ENCODE results near the gene SLC15A2. TPM values are rescaled to one million over a fixed set of nuclear protein-coding genes. Genes with fewer than 3 reads are reported as not detected.
A peak's percentile ranks its signal among the peaks of the same experiment; 100 is the strongest.

The SLC15A2 gene
- polyA plus RNA-seq, 3 donors, result 0.37 to 5.4 (median 0.62) TPM

DNA sequence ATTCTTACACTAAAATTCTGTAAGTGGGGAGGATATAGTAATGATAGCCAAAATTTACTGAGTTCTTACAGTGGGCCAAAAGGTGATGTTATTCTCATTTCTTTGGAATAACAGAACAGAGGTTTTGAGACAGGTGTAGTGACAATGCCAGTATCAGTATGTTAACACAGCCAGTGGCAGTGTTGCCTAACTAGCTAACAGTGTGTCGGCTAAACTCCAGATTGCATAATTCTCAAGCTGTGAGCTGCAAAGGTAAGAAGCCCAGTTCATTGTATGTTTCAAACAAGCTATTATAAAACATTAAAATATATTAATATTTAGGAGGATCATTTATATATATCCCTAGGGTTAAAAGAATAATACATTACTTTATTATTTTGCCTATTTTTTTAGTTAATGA, 920 bp downstream of the SLC15A2 start:
- H3K36me3 ChIP-seq (replicated peaks in 1 of 2; ENCODE audit: control insufficient read depth in 1 of 2, insufficient read depth in 2 of 2, low read length in 2 of 2), result peaks cover 48 to 71% of the 10 kb centered on the region in 2 donors
- Mint-ChIP-seq H3K27ac (no peak overlapping the region), H3K36me3 (peaks cover 48 to 63% of the 10 kb centered on the region in 2 donors), H3K4me3 (no peak overlapping the region), H3K4me1 (no peaks in the 10 kb centered on the region), H3K9me3 (no peaks in the 10 kb centered on the region), H3K27me3 (ENCODE audit: low read depth in 3 of 3) (no peaks in the 10 kb centered on the region)
- no peak overlapping the region for H2AFZ ChIP-seq (ENCODE audit: insufficient read depth, low read depth, low read length, poor library complexity, severe bottlenecking)
- no peaks in the 10 kb centered on the region for H3K79me2 ChIP-seq (ENCODE audit: insufficient read depth, low read length)
- no peak for DNase-seq
- peak overlapping the region in 1 of 2 donors; percentile 38 for H3K27ac ChIP-seq (ENCODE audit: low read depth in 1 of 2, low read length in 2 of 2)
- no peaks in the 10 kb centered on the region for H3K4me1 ChIP-seq (ENCODE audit: control insufficient read depth in 1 of 2, insufficient read depth in 2 of 2, low read length in 2 of 2)
- WGBS (ENCODE audit: insufficient coverage), result no CpG with 5 or more reads among the region's 1 CpG
- intact Hi-C loops (cut with micrococcal nuclease), result no loop called here
- no peaks in the 10 kb centered on the region for H3K27me3 ChIP-seq (ENCODE audit: control insufficient read depth in 2 of 2, insufficient read depth in 2 of 2, low read length in 2 of 2)
- TF ChIP-seq, protein P1, sequence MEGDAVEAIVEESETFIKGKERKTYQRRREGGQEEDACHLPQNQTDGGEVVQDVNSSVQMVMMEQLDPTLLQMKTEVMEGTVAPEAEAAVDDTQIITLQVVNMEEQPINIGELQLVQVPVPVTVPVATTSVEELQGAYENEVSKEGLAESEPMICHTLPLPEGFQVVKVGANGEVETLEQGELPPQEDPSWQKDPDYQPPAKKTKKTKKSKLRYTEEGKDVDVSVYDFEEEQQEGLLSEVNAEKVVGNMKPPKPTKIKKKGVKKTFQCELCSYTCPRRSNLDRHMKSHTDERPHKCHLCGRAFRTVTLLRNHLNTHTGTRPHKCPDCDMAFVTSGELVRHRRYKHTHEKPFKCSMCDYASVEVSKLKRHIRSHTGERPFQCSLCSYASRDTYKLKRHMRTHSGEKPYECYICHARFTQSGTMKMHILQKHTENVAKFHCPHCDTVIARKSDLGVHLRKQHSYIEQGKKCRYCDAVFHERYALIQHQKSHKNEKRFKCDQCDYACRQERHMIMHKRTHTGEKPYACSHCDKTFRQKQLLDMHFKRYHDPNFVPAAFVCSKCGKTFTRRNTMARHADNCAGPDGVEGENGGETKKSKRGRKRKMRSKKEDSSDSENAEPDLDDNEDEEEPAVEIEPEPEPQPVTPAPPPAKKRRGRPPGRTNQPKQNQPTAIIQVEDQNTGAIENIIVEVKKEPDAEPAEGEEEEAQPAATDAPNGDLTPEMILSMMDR (IDR thresholded peaks at IDR 0.05), result no peak
- no peaks in the 10 kb centered on the region for H4K20me1 ChIP-seq (ENCODE audit: insufficient read depth, low read length)
- H3K4me3 ChIP-seq (replicated peaks in 1 of 3; ENCODE audit: low read depth in 2 of 3, low read length in 3 of 3), result no peak overlapping the region
- H3K9ac ChIP-seq (ENCODE audit: insufficient read depth, low read length, poor library complexity, severe bottlenecking), result no peak overlapping the region
- no peak overlapping the region for H3K4me2 ChIP-seq (replicated peaks; ENCODE audit: extremely low read depth, low read length, poor library complexity, severe bottlenecking)
- H3K9me3 ChIP-seq (replicated peaks in 1 of 2; ENCODE audit: control insufficient read depth in 1 of 2, insufficient read depth in 1 of 2, low read length in 2 of 2), result no peaks in the 10 kb centered on the region

DNA sequence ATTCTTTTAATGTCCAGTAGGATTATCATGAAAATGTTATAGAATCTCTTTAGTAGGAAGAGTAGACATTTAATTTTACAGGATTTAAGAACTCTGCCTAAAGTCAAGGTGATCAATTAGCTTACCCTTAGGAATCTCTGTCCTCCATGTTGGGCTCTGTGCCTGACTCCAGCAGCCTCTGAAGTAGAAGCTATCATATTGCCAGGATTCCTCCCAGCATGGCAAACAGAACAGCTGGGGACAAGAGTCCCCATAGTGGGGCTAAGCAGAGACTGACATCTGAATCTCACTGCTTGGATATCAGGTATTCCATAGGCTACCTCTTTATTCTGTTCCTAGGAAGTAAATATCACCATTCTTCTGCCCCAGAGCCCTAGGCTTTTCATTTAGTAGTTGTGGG, 1.5 kb downstream of the SLC15A2 start:
- H3K9me3 Mint-ChIP-seq, result no peaks in the 10 kb centered on the region
- intact Hi-C loops (cut with micrococcal nuclease), result no loop called here
- H3K4me1 Mint-ChIP-seq, result no peaks in the 10 kb centered on the region

More for the DNA sequence above, 1.5 kb downstream of the SLC15A2 start:
- DNase-seq, result no peak
- no peak overlapping the region for H3K4me3 ChIP-seq (replicated peaks in 1 of 3; ENCODE audit: low read depth in 2 of 3, low read length in 3 of 3)
- H3K4me2 ChIP-seq (replicated peaks; ENCODE audit: extremely low read depth, low read length, poor library complexity, severe bottlenecking), result no peak overlapping the region
- no peaks in the 10 kb centered on the region for H3K79me2 ChIP-seq (ENCODE audit: insufficient read depth, low read length)
- H3K9me3 ChIP-seq (replicated peaks in 1 of 2; ENCODE audit: control insufficient read depth in 1 of 2, insufficient read depth in 1 of 2, low read length in 2 of 2), result no peaks in the 10 kb centered on the region
- H3K27me3 ChIP-seq (ENCODE audit: control insufficient read depth in 2 of 2, insufficient read depth in 2 of 2, low read length in 2 of 2), result no peaks in the 10 kb centered on the region
- Mint-ChIP-seq H3K4me3 (no peak overlapping the region), H3K27ac (peak overlapping the region in 1 of 7 donors; percentile 41), H3K27me3 (ENCODE audit: low read depth in 3 of 3) (no peaks in the 10 kb centered on the region), H3K36me3 (peaks cover 53 to 68% of the 10 kb centered on the region in 2 donors)
- TF ChIP-seq, protein P1 (IDR thresholded peaks at IDR 0.05), result no peak
- no peak overlapping the region for H2AFZ ChIP-seq (ENCODE audit: insufficient read depth, low read depth, low read length, poor library complexity, severe bottlenecking)
- no peak overlapping the region for H3K9ac ChIP-seq (ENCODE audit: insufficient read depth, low read length, poor library complexity, severe bottlenecking)
- H3K36me3 ChIP-seq (replicated peaks in 1 of 2; ENCODE audit: control insufficient read depth in 1 of 2, insufficient read depth in 2 of 2, low read length in 2 of 2), result peaks cover 52 to 76% of the 10 kb centered on the region in 2 donors
- H4K20me1 ChIP-seq (ENCODE audit: insufficient read depth, low read length), result no peaks in the 10 kb centered on the region
- no peaks in the 10 kb centered on the region for H3K4me1 ChIP-seq (ENCODE audit: control insufficient read depth in 1 of 2, insufficient read depth in 2 of 2, low read length in 2 of 2)
- peak overlapping the region in 1 of 2 donors; percentile 9 for H3K27ac ChIP-seq (ENCODE audit: low read depth in 1 of 2, low read length in 2 of 2)
